Measurements from ENCODE around the gene LILRA2. TPM values are rescaled to one million over a fixed set of nuclear protein-coding genes. Genes with fewer than 3 reads are reported as not detected.

The LILRA2 gene
- total and polyA plus RNA-seq, 10 of the 15 experiments (the other 5 are each of a cell fraction or from before 2014, with no cell fraction given), result 0.16 to 1.8 (median 0.43) TPM

DNA sequence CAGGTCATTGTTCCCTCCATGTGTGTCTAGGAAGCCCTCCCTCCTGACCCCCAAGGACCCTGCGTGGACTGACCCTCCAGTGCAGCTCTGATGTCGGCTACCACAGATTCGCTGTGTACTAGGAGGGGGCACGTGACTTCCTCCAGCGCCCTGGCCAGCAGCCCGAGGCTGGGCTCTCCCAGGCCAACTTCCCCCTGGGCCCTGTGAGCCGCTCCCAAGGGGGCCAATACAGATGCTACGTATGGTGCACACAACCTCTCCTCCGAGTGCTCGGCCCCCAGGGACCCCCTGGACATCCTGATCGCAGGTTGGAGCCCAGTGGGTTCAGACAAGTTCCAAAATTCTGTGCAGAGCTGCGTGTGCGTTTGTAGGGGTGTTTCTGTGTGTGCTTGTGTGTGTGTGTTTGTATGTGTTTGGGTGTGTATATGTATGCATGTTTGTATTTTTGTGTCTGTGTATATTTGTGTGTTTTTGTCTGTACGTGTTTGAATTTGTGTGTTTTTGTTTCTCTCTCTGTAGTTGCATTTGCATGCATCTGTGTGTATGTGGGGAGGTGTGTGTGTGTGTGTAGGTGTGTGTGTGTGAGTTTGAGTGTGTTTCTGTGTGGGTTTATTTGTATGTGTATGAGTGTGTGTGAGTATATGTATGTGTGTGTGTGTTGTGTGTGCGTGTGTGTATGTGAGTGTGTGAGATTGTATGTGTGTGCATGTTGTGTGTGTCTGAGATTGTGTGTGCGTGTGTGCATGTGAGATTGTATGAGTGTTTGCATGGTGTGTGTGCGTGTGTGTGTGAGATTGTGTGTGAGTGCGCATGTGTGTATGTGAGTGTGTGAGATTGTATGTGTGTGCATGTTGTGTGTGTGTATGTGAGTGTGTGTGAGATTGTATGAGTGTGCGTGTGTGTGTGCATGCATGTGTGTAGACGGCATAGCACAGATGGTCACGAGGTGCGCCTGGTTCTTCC is 21.4 kb upstream of the LILRA2 start (continued):
- TF ChIP-seq, protein P1, sequence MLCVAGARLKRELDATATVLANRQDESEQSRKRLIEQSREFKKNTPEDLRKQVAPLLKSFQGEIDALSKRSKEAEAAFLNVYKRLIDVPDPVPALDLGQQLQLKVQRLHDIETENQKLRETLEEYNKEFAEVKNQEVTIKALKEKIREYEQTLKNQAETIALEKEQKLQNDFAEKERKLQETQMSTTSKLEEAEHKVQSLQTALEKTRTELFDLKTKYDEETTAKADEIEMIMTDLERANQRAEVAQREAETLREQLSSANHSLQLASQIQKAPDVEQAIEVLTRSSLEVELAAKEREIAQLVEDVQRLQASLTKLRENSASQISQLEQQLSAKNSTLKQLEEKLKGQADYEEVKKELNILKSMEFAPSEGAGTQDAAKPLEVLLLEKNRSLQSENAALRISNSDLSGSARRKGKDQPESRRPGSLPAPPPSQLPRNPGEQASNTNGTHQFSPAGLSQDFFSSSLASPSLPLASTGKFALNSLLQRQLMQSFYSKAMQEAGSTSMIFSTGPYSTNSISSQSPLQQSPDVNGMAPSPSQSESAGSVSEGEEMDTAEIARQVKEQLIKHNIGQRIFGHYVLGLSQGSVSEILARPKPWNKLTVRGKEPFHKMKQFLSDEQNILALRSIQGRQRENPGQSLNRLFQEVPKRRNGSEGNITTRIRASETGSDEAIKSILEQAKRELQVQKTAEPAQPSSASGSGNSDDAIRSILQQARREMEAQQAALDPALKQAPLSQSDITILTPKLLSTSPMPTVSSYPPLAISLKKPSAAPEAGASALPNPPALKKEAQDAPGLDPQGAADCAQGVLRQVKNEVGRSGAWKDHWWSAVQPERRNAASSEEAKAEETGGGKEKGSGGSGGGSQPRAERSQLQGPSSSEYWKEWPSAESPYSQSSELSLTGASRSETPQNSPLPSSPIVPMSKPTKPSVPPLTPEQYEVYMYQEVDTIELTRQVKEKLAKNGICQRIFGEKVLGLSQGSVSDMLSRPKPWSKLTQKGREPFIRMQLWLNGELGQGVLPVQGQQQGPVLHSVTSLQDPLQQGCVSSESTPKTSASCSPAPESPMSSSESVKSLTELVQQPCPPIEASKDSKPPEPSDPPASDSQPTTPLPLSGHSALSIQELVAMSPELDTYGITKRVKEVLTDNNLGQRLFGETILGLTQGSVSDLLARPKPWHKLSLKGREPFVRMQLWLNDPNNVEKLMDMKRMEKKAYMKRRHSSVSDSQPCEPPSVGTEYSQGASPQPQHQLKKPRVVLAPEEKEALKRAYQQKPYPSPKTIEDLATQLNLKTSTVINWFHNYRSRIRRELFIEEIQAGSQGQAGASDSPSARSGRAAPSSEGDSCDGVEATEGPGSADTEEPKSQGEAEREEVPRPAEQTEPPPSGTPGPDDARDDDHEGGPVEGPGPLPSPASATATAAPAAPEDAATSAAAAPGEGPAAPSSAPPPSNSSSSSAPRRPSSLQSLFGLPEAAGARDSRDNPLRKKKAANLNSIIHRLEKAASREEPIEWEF (IDR thresholded peaks at IDR 0.05; ENCODE audit: insufficient replicate concordance, low read depth, low read length), result peak; percentile 68
- TF ChIP-seq, protein P2, sequence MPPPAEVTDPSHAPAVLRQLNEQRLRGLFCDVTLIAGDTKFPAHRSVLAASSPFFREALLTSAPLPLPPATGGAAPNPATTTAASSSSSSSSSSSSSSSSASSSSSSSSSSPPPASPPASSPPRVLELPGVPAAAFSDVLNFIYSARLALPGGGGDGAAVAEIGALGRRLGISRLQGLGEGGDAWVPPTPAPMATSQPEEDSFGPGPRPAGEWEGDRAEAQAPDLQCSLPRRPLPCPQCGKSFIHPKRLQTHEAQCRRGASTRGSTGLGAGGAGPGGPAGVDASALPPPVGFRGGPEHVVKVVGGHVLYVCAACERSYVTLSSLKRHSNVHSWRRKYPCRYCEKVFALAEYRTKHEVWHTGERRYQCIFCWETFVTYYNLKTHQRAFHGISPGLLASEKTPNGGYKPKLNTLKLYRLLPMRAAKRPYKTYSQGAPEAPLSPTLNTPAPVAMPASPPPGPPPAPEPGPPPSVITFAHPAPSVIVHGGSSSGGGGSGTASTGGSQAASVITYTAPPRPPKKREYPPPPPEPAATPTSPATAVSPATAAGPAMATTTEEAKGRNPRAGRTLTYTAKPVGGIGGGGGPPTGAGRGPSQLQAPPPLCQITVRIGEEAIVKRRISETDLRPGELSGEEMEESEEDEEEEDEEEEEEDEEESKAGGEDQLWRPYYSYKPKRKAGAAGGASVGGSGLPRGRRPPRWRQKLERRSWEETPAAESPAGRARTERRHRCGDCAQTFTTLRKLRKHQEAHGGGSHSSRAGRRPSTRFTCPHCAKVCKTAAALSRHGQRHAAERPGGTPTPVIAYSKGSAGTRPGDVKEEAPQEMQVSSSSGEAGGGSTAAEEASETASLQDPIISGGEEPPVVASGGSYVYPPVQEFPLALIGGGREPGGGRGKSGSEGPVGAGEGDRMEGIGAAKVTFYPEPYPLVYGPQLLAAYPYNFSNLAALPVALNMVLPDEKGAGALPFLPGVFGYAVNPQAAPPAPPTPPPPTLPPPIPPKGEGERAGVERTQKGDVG (CRISPR knock-in tag; IDR thresholded peaks at IDR 0.05), result no peak
- TF ChIP-seq POLR2A (IDR thresholded peaks at IDR 0.05; ENCODE audit: low read depth, low read length), result no peak
- peak; percentile 93 for TF ChIP-seq GATAD2B (conservative IDR thresholded peaks at IDR 0.05; ENCODE audit: low read depth)
- TF ChIP-seq, protein P3, sequence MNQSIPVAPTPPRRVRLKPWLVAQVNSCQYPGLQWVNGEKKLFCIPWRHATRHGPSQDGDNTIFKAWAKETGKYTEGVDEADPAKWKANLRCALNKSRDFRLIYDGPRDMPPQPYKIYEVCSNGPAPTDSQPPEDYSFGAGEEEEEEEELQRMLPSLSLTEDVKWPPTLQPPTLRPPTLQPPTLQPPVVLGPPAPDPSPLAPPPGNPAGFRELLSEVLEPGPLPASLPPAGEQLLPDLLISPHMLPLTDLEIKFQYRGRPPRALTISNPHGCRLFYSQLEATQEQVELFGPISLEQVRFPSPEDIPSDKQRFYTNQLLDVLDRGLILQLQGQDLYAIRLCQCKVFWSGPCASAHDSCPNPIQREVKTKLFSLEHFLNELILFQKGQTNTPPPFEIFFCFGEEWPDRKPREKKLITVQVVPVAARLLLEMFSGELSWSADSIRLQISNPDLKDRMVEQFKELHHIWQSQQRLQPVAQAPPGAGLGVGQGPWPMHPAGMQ (IDR thresholded peaks at IDR 0.05; ENCODE audit: borderline replicate concordance), result no peak
- no peak for TF ChIP-seq POU2F2 (IDR thresholded peaks at IDR 0.05; ENCODE audit: borderline replicate concordance, low read depth, low read length)
- no peak for TF ChIP-seq BCL11A (IDR thresholded peaks at IDR 0.05; ENCODE audit: low read depth, low read length)
- TF ChIP-seq NBN (IDR thresholded peaks at IDR 0.05), result peak; percentile 67; the same call in 1 of the 2 replicates
- TF ChIP-seq SIX5 (IDR thresholded peaks at IDR 0.05; ENCODE audit: low read depth, low read length, severe bottlenecking), result no peak
- TF ChIP-seq BRCA1 (IDR thresholded peaks at IDR 0.05; ENCODE audit: low read depth, low read length), result no peak
- no peak for TF ChIP-seq YY1 (IDR thresholded peaks at IDR 0.05; ENCODE audit: low read depth, low read length)
- TF ChIP-seq POLR2AphosphoS2 (IDR thresholded peaks at IDR 0.05; ENCODE audit: low read depth, low read length), result no peak
- no peak for TF ChIP-seq ESRRA (IDR thresholded peaks at IDR 0.05; ENCODE audit: low read length)
- 0 out of 2 replicates have a peak, but pooled peaks have one; percentile 15 for TF ChIP-seq ATF7 (IDR thresholded peaks at IDR 0.05; ENCODE audit: low read depth)
- TF ChIP-seq ZNF274 (IDR thresholded peaks at IDR 0.05; ENCODE audit: insufficient read depth, insufficient read length), result no peak
- TF ChIP-seq IKZF2 (IDR thresholded peaks at IDR 0.05), result no peak
- TF ChIP-seq IKZF1 (conservative IDR thresholded peaks at IDR 0.05), result no peak
- no peak for TF ChIP-seq HCFC1 (IDR thresholded peaks at IDR 0.05; ENCODE audit: low read length)
- TF ChIP-seq STAT1 (conservative IDR thresholded peaks at IDR 0.05), result no peak
- no peak for TF ChIP-seq TARDBP (IDR thresholded peaks at IDR 0.05; ENCODE audit: borderline replicate concordance)
- TF ChIP-seq CHD2 (IDR thresholded peaks at IDR 0.05; ENCODE audit: borderline replicate concordance, low read depth, low read length), result no peak
- no peak for TF ChIP-seq NRF1 (conservative IDR thresholded peaks at IDR 0.05; ENCODE audit: low read depth, low read length)

Measured in GM12878 (cell line).